GM13977 (cell line): ENCODE measurements around the gene ROBO3.

Source experiments
- DNase-seq: peaks from one replicate; pipeline ENCODE4 v3.0.0; 2012; ENCODE audit warnings: low spot score
- in situ Hi-C: fragments of 300-500 bp; cut with MboI; formaldehyde crosslinking; loops from one replicate; pipeline ENCODE4 v1.12.0; 2022; ENCODE audit warnings: low sequenced_read_pairs, low pct_unique_long_range_greater_than_20kb, mixed read lengths, inconsistent platforms; ENCODE audit not compliant: unreplicated experiment
- TF ChIP-seq, protein P1 (sequence below): IDR thresholded peaks from 2 replicates; pipeline ENCODE4 v1.5.1; 2012; ENCODE audit warnings: mild to moderate bottlenecking, control low read depth; ENCODE audit not compliant: insufficient read depth; ENCODE audit errors: extremely low read depth, missing control alignments

ROBO3 gene

DNA sequence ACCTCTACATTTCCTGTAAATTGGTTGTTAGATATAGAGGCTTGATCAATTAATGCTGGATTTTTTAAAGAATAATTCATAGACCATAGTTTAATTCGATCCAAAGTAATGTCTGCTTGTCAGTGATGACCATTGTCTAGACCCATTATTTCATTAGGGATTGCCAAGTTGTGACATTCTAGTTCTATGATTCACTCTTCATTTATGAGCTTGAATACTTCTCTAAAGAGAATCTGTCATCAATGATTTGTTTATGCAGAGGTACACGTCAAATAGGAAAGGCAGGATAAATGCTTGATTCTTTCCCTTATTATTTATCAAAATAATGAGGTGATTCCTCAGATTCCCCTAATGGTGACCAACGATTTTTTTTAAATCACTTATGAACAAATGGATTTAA is 24.0 kb upstream of the ROBO3 start:
- DNase-seq: no peak
- TF ChIP-seq, protein P1, sequence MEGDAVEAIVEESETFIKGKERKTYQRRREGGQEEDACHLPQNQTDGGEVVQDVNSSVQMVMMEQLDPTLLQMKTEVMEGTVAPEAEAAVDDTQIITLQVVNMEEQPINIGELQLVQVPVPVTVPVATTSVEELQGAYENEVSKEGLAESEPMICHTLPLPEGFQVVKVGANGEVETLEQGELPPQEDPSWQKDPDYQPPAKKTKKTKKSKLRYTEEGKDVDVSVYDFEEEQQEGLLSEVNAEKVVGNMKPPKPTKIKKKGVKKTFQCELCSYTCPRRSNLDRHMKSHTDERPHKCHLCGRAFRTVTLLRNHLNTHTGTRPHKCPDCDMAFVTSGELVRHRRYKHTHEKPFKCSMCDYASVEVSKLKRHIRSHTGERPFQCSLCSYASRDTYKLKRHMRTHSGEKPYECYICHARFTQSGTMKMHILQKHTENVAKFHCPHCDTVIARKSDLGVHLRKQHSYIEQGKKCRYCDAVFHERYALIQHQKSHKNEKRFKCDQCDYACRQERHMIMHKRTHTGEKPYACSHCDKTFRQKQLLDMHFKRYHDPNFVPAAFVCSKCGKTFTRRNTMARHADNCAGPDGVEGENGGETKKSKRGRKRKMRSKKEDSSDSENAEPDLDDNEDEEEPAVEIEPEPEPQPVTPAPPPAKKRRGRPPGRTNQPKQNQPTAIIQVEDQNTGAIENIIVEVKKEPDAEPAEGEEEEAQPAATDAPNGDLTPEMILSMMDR: no peak
- in situ Hi-C loops: loop anchor here (25.0 kb wide), 1 partner anchor 179 kb away; the partner anchor contains the start of genes SIAE and SPA17

DNA sequence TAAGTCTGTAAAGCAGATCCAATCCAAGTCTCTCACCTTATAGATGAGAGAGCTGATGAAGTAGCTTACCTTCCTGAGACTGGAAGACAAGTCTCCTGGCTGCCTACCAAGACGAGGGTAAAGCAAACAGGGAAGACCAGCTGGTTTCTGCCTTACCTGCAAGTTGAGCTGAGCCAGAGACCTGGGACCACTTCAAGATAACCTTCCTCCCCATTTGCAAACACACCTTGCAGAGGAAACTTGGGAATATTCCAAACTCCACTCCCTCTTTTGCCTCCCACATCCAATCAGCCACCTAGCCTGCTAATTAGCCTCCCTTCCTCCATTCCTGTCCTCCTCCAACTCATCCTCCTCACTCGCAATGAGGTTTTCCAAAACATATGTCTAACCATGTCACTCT is 23.4 kb upstream of the ROBO3 start:
- no peak for DNase-seq
- in situ Hi-C loops: loop anchor here (25.0 kb wide), 1 partner anchor 180 kb away; the partner anchor contains the start of genes SIAE and SPA17
- TF ChIP-seq, protein P1: no peak

DNA sequence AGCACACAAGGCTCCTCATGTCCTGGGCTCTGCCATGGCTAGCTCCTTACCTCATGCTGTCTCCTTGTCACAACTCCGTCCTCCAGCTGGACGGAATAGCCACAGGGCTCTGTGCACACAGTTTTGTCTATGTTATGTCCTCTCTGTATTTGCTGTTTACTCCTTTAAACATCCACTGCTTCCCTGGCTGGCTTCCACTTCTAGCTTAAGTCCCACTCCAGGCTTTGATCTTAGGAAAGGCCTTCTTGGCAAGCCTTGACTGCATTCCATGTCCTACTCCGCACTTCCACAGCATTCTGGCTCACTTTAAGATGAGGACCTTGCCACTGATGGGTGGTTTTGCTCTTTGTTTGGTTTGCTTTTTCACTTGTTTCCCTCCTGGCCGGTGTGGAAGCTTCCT is 22.9 kb upstream of the ROBO3 start:
- in situ Hi-C loops: loop anchor here (25.0 kb wide), 1 partner anchor 180 kb away; the partner anchor contains the start of genes SIAE and SPA17
- TF ChIP-seq, protein P1: no peak
- no peak for DNase-seq

DNA sequence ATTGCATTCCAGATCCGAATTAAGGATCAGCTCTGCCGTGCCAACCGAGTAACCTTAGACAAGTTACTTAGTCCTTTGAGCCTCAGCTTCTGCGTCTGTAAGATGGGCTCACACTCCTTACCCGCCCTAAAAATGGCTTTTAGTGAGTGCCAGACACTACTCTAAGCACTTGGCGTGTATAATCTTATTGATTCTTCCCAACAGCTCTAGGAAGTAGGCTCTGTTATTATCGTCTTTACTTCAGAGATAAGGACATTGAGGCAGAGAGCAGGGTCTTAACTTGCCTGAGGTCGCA is 21.7 kb upstream of the ROBO3 start:
- TF ChIP-seq, protein P1: no peak
- no peak for DNase-seq
- in situ Hi-C loops: loop anchor here (25.0 kb wide), 1 partner anchor 181 kb away; the partner anchor contains the start of genes SIAE and SPA17

DNA sequence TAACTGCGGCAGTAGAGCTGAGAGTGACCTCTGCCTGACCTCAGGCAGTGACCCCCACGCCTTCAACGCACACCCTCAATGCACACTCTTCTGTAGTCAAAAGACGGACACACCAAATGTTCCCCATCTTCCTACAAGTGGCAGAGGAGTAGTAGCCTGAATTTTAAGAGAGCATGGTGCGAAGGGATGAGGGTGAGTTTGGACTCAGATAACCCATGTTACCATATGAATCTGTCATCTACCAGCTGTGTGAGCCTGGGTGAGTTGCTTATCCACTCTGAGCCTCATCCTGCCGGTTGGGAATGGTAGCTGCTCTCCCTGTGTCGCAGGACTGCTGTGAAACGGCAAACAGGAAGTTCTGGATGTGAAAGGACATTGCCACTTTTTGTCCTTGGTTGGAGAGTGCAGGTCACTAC is 20.6 kb upstream of the ROBO3 start:
- DNase-seq: no peak
- TF ChIP-seq, protein P1: no peak
- in situ Hi-C loops: loop anchor here (25.0 kb wide), 1 partner anchor 182 kb away; the partner anchor contains the start of genes SIAE and SPA17

DNA sequence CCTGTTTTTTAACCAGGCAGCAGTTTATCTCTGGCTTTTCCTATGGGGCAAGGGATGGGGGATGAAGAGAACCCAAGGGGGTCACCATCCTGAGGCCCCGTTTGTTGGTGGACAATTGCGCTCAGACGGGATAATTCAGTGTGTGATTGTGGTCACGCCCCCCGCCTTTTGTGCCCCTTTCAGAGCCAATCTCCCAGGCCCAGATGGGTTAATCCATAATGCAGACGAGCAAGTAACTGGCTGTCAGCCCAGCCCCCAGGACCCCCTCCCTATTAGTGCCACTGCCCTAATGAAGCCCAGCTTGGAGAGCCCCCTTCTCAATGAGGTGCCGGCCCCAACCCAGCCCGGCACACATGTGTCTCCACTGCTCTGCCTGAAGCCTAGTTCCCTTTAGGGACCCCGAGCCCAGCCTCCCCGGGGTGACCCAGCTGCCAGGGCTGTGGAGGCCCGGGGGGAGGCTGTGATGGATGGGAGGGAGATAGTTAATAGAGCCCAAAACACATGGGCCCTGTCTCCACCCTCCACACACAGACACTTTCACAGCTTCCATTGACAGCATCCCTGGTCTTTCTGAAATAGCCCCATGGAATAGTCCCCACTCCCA is 19.1 kb upstream of the ROBO3 start:
- no peak for DNase-seq
- in situ Hi-C loops: loop anchor here (25.0 kb wide), 1 partner anchor 184 kb away; the partner anchor contains the start of genes SIAE and SPA17
- TF ChIP-seq, protein P1: no peak
